H1 (cell line): ENCODE results near the gene TOP1. TPM values are rescaled to one million over a fixed set of nuclear protein-coding genes. Genes with fewer than 3 reads are reported as not detected.

Experiments
- CTCF ChIA-PET: fragments of 300-600 bp; sonication (Branson Sonifier 250); formaldehyde crosslinking; loops from one replicate; lab custom pipeline; 2021; ENCODE audit not compliant: partially characterized antibody; lab: Charles Lee
- POLR2A ChIA-PET: fragments of 300-600 bp; sonication (Branson Sonifier 250); formaldehyde crosslinking; loops from one replicate; lab custom pipeline; 2021; ENCODE audit warnings: inconsistent platforms; ENCODE audit not compliant: partially characterized antibody; lab: Charles Lee
- DNase-seq, 2 experiments: peaks; one replicate each; pipeline versions ENCODE4 v3.0.0 to v3.0.0-alpha.2; 2010 to 2022; ENCODE audit warnings: low spot score in 2 of 2, low read depth in 1 of 2, mixed read lengths in 1 of 2
- FAIRE-seq: peaks from 2 replicates; lab custom pipeline; 2011; peaks lifted over from hg19 to GRCh38; lab: Jason Lieb, UNC
- H2AFZ ChIP-seq: 2 replicates; pipeline ENCODE4 v1.8.1; 2012; ENCODE audit warnings: low read length, inconsistent platforms
- H2AK5ac ChIP-seq: 2 replicates; pipeline ENCODE4 v1.6.1; 2013; ENCODE audit warnings: low read depth, low read length
- H2BK120ac ChIP-seq: replicated peaks from 2 replicates; pipeline ENCODE3; 2013; ENCODE audit warnings: low read depth, low read length, inconsistent platforms
- H2BK12ac ChIP-seq: 2 replicates; pipeline ENCODE4 v1.6.1; 2013; ENCODE audit warnings: low read depth, low read length
- H2BK15ac ChIP-seq: 2 replicates; pipeline ENCODE4 v1.6.1; 2013; ENCODE audit warnings: low read length
- H2BK20ac ChIP-seq: 2 replicates; pipeline ENCODE4 v1.6.1; 2013; ENCODE audit warnings: low read length
- H2BK5ac ChIP-seq: 2 replicates; pipeline ENCODE4 v1.6.1; 2013; ENCODE audit warnings: low read depth, low read length
- H3K14ac ChIP-seq: 2 replicates; pipeline ENCODE4 v1.6.1; 2013; ENCODE audit warnings: inconsistent platforms; ENCODE audit not compliant: insufficient read length
- H3K18ac ChIP-seq: 2 replicates; pipeline ENCODE4 v1.6.1; 2013; ENCODE audit warnings: low read length; ENCODE audit errors: extremely low read depth
- H3K23ac ChIP-seq: 2 replicates; pipeline ENCODE4 v1.6.1; 2013; ENCODE audit warnings: inconsistent platforms; ENCODE audit not compliant: insufficient read length
- H3K23me2 ChIP-seq: 2 replicates; pipeline ENCODE4 v1.6.1; 2013; ENCODE audit warnings: low read depth, low read length
- H3K27ac ChIP-seq: 2 replicates; pipeline ENCODE4 v1.6.1; 2011; ENCODE audit warnings: low read depth, low read length, inconsistent platforms
- H3K27me3 ChIP-seq, 4 experiments: replicated peaks in 1 of 4; 1 replicate in 1 of 4; 2 replicates in 3 of 4; pipeline versions ENCODE4 v1.6.1 to v1.8.1; 2011 to 2013; ENCODE audit warnings: low read length in 3 of 4, mild to moderate bottlenecking in 3 of 4, inconsistent platforms in 2 of 4, mixed read lengths in 2 of 4, moderate library complexity in 1 of 4; ENCODE audit not compliant: control insufficient read depth in 3 of 4, insufficient read depth in 3 of 4; ENCODE audit errors: extremely low read depth in 1 of 4
- H3K36me3 ChIP-seq, 4 experiments: 2 replicates each; pipeline versions ENCODE4 v1.6.1 to v1.8.1; 2011 to 2013; ENCODE audit warnings: mild to moderate bottlenecking in 4 of 4, low read length in 3 of 4, moderate library complexity in 2 of 4, control low read depth in 1 of 4, inconsistent platforms in 1 of 4; ENCODE audit not compliant: insufficient read depth in 4 of 4, control insufficient read depth in 2 of 4
- H3K4ac ChIP-seq: replicated peaks from 2 replicates; pipeline ENCODE3; 2013; ENCODE audit warnings: low read length, low read depth, mixed read lengths, inconsistent platforms; ENCODE audit not compliant: insufficient read length
- H3K4me1 ChIP-seq, 4 experiments: replicated peaks in 1 of 4; 1 replicate in 1 of 4; 2 replicates in 3 of 4; pipeline versions ENCODE4 v1.6.1 to v1.8.1; 2011 to 2013; ENCODE audit warnings: low read length in 3 of 4, inconsistent platforms in 2 of 4, mixed read lengths in 1 of 4; ENCODE audit not compliant: insufficient read depth in 4 of 4, control insufficient read depth in 3 of 4
- H3K4me2 ChIP-seq, 2 experiments: 2 replicates each; pipeline versions ENCODE4 v1.6.1 to v1.8.1; 2011 to 2013; ENCODE audit warnings: low read depth in 2 of 2, low read length in 2 of 2, control low read depth in 1 of 2, inconsistent platforms in 1 of 2, mild to moderate bottlenecking in 1 of 2; ENCODE audit not compliant: insufficient read depth in 1 of 2
- H3K4me3 ChIP-seq, 4 experiments: fragments of 200-600, 300-600 bp in 1 of 4; sonication (generic), shearing (Covaris generic), sonication (Bioruptor Twin) in 1 of 4; 2 replicates each; pipeline versions ENCODE4 v1.5.1 to v1.8.1; 2011 to 2016; ENCODE audit warnings: low read length in 4 of 4, low read depth in 3 of 4, control low read depth in 2 of 4, inconsistent platforms in 2 of 4, mild to moderate bottlenecking in 2 of 4, mixed read lengths in 1 of 4, moderate library complexity in 1 of 4; ENCODE audit not compliant: insufficient read depth in 2 of 4; ENCODE audit errors: extremely low read depth in 1 of 4
- H3K56ac ChIP-seq: replicated peaks from 2 replicates; pipeline ENCODE3; 2013; ENCODE audit warnings: low read depth, mild to moderate bottlenecking, mixed read lengths, low read length, inconsistent platforms; ENCODE audit not compliant: insufficient read length
- H3K79me1 ChIP-seq: 2 replicates; pipeline ENCODE4 v1.6.1; 2013; ENCODE audit warnings: low read depth, low read length, control low read depth
- H3K79me2 ChIP-seq, 2 experiments: 2 replicates each; pipeline versions ENCODE4 v1.6.1 to v1.8.1; 2012 to 2013; ENCODE audit warnings: low read length in 2 of 2, mild to moderate bottlenecking in 2 of 2, inconsistent platforms in 1 of 2; ENCODE audit not compliant: insufficient read depth in 2 of 2, control insufficient read depth in 1 of 2
- H3K9ac ChIP-seq, 4 experiments: replicated peaks in 1 of 4; 1 replicate in 1 of 4; 2 replicates in 3 of 4; pipeline versions ENCODE4 v1.6.1 to v1.8.1; 2011 to 2013; ENCODE audit warnings: low read depth in 3 of 4, low read length in 3 of 4, control low read depth in 2 of 4, mild to moderate bottlenecking in 2 of 4, moderate library complexity in 2 of 4, inconsistent platforms in 1 of 4; ENCODE audit errors: extremely low read depth in 1 of 4
- H3K9me3 ChIP-seq, 2 experiments: 2 replicates each; pipeline versions ENCODE4 v1.6.1 to v1.8.1; 2012 to 2013; ENCODE audit warnings: mild to moderate bottlenecking in 2 of 2, moderate library complexity in 2 of 2, control low read depth in 1 of 2, inconsistent platforms in 1 of 2, low read depth in 1 of 2, low read length in 1 of 2, mixed read lengths in 1 of 2; ENCODE audit not compliant: insufficient read depth in 2 of 2
- H4K20me1 ChIP-seq, 2 experiments: replicated peaks in 1 of 2; 2 replicates each; pipeline versions ENCODE3 to v1.8.1; 2011 to 2013; ENCODE audit warnings: inconsistent platforms in 2 of 2, low read length in 2 of 2, mild to moderate bottlenecking in 1 of 2; ENCODE audit not compliant: insufficient read depth in 2 of 2, control insufficient read depth in 1 of 2
- H4K5ac ChIP-seq: 2 replicates; pipeline ENCODE4 v1.6.1; 2013; ENCODE audit warnings: low read length, low read depth, mixed read lengths, inconsistent platforms; ENCODE audit not compliant: insufficient read length
- H4K8ac ChIP-seq: 2 replicates; pipeline ENCODE4 v1.8.0; 2013; ENCODE audit warnings: mild to moderate bottlenecking, moderate library complexity, low read length, inconsistent platforms; ENCODE audit not compliant: insufficient read depth; ENCODE audit errors: extremely low read depth
- H4K91ac ChIP-seq: replicated peaks from 2 replicates; pipeline ENCODE3; 2013; ENCODE audit warnings: low read length, mixed read lengths, inconsistent platforms; ENCODE audit not compliant: insufficient read length
- CEBPB ChIP-seq: IDR thresholded peaks from 2 replicates; pipeline ENCODE4 v1.6.1; 2012; ENCODE audit warnings: low read depth, low read length
- EZH2 ChIP-seq: fragments of 200-600 bp; sonication (generic); IDR thresholded peaks from 2 replicates; pipeline ENCODE4 v1.7.1; 2012; ENCODE audit warnings: low read depth, mild to moderate bottlenecking, moderate library complexity, low read length, inconsistent platforms; ENCODE audit not compliant: severe bottlenecking
- SUZ12 ChIP-seq: fragments of 200-600 bp; sonication (generic); IDR thresholded peaks from 2 replicates; pipeline ENCODE4 v1.6.1; 2012; ENCODE audit warnings: mild to moderate bottlenecking, inconsistent platforms, low read length, moderate library complexity, mixed read lengths
- TAF7 ChIP-seq: optimal IDR thresholded peaks from 2 replicates; pipeline ENCODE3; 2011; ENCODE audit warnings: low read depth, mild to moderate bottlenecking, inconsistent platforms, low read length, moderate library complexity, borderline replicate concordance
- WGBS, 2 experiments: shearing (Covaris generic) in 1 of 2; methylation state at CpG; one replicate each; pipeline versions ENCODE4 v1.1.6 to v1.1.7; 2013 to 2015; ENCODE audit warnings: low lambda C conversion rate in 2 of 2, mixed read lengths in 2 of 2, inconsistent platforms in 1 of 2, low coverage in 1 of 2, missing lambda C conversion rate in 1 of 2; ENCODE audit not compliant: insufficient replicate concordance in 2 of 2, insufficient coverage in 1 of 2, insufficient read length in 1 of 2; ENCODE audit errors: extremely low coverage in 1 of 2, missing lambda C conversion rate in 1 of 2; 5-methylcytosine and 5-hydroxymethylcytosine counted together
- polyA plus RNA-seq, 7 experiments: library from polyadenylated mRNA; depleted of rRNA in 3 of 7; stranded (reverse) in 5 of 7; unstranded in 2 of 7; fragments of >200 nt in 5 of 7; fragments of 200-250 nt in 2 of 7; gene quantifications; 1 replicate in 5 of 7; 2 replicates in 1 of 7; 4 replicates in 1 of 7; pipeline versions ENCODE4 v1.2.1 to v1.2.3, GENCODE V29; 2011 to 2013; ENCODE audit warnings: missing spikeins in 2 of 7, mixed read lengths in 2 of 7
- total RNA-seq: library from RNA; stranded (reverse); fragmentation: NEBNext Ultra II Directional; extraction: Animal tissue kit (Norgen Biotek cat#: 25700); gene quantifications from 2 replicates; pipeline ENCODE4 v1.2.1, GENCODE V29; 2021
- TF ChIP-seq, protein P1 (sequence below): IDR thresholded peaks from 2 replicates; pipeline ENCODE4 v1.6.1; 2012; ENCODE audit warnings: inconsistent platforms

TOP1 gene
- total and polyA plus RNA-seq, 2 of the 8 experiments (the other 6 are each of a cell fraction or from before 2014, with no cell fraction given) = 7.4 to 108 TPM

DNA sequence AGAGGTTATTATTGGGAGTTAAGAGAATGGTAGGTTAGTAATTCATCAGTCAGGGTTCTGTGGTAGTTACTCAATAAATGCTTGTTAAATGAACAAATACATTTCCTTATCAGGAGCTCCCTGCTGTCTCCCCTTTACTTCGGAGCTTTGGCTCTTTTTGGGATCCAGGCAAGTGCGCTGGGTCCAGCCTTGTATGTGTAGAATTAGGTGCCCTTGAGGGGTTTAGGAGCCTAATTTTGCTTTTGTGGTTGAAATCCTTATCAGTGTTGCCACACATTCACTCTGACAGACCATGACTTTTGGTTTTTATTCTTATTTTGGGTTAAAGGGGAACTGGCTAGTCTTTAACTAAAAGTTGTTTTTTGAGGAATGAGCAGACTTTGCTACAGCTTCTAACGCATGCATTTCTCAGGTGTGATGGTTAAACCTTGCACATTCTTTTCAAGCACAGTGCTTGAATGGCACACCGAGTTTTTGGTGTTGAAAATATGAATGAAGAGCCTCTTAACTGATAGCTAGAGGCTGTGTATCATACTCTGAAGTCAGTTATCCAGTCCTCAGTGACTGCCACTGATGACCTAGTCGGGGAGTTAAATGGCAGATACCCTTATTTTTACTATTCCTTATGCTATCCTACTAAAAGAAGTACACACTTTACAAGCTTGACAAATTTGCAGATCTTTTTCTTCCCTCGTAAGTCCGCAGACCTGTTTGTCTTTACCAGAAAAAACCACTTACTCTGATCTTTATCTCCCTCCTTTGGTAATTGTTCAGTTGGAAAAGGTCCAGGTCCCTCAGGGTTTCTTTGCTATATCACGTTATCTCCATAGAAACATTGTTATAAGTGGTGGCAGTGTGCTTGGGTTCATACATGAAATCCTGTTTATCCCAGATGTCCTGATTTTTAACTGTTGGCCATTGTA is 58.0 kb downstream of the TOP1 start:
- H3K36me3 ChIP-seq = peaks cover 11 to 51% (median 30%) of the 10 kb centered on the region in 4 experiments
- TF ChIP-seq SUZ12 (no peak), EZH2 (no peak), CEBPB (no peak), TAF7 (no peak)
- TF ChIP-seq, protein P1, sequence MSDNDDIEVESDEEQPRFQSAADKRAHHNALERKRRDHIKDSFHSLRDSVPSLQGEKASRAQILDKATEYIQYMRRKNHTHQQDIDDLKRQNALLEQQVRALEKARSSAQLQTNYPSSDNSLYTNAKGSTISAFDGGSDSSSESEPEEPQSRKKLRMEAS = no peak

More for the DNA sequence above, 58.0 kb downstream of the TOP1 start:
- no peak overlapping the region for H3K9ac ChIP-seq
- H4K20me1 ChIP-seq = peaks cover 0 to 4% of the 10 kb centered on the region in 2 experiments
- no peak overlapping the region for H2AK5ac ChIP-seq
- no peak overlapping the region for H3K14ac ChIP-seq
- no peak overlapping the region for H2AFZ ChIP-seq
- no peaks in the 10 kb centered on the region for H3K9me3 ChIP-seq
- H3K79me1 ChIP-seq = no peaks in the 10 kb centered on the region
- WGBS, 2 experiments = 85% methylated on average over 8 of the region's 8 CpGs; no CpG with 5 or more reads in 1 of the 2 experiments
- no peak overlapping the region for H3K4ac ChIP-seq
- H2BK20ac ChIP-seq = no peak overlapping the region
- H2BK15ac ChIP-seq = no peak overlapping the region
- FAIRE-seq = no peak
- H3K23me2 ChIP-seq = no peaks in the 10 kb centered on the region
- no peaks in the 10 kb centered on the region for H3K79me2 ChIP-seq
- H3K23ac ChIP-seq = no peak overlapping the region
- H3K4me3 ChIP-seq = no peak overlapping the region
- no peak for DNase-seq
- no peak overlapping the region for H2BK5ac ChIP-seq
- no peaks in the 10 kb centered on the region for H3K27me3 ChIP-seq
- no peak overlapping the region for H3K4me2 ChIP-seq
- no peak overlapping the region for H3K56ac ChIP-seq
- no peak overlapping the region for H2BK12ac ChIP-seq
- ChIA-PET POLR2A (no interaction called here), CTCF (interaction anchor here (0.6 to 4.2 kb wide), 5 partner anchors 9 to 377 kb away, joined by 3 to 24 read pairs (median 5); no protein-coding TSS in a partner anchor)
- H3K18ac ChIP-seq = no peak overlapping the region
- no peak overlapping the region for H4K91ac ChIP-seq
- H2BK120ac ChIP-seq = no peak overlapping the region
- H4K5ac ChIP-seq = no peak overlapping the region
- H3K27ac ChIP-seq = no peak overlapping the region
- no peaks in the 10 kb centered on the region for H3K4me1 ChIP-seq
- no peak overlapping the region for H4K8ac ChIP-seq
